Stomach (tissue), 4 donors: ENCODE data around the gene HERC4.

Source experiments
- CTCF ChIP-seq, 7 experiments: fragments of 450-650 bp in 4 of 7; fragments of 200-600 bp in 3 of 7; sonication (generic) in 3 of 7; IDR thresholded peaks; one replicate each; pipeline ENCODE4 v1.5.1; 2016 to 2019; ENCODE audit warnings: antibody characterized with exemption in 7 of 7, control low read depth in 2 of 7, mild to moderate bottlenecking in 1 of 7
- POLR2A ChIP-seq, 4 donors: fragments of 450-650 bp; IDR thresholded peaks; one replicate each; pipeline ENCODE4 v1.6.1; 2016; ENCODE audit warnings: antibody characterized with exemption in 4 of 4, control low read depth in 2 of 4, mild to moderate bottlenecking in 1 of 4, moderate library complexity in 1 of 4

DNA sequence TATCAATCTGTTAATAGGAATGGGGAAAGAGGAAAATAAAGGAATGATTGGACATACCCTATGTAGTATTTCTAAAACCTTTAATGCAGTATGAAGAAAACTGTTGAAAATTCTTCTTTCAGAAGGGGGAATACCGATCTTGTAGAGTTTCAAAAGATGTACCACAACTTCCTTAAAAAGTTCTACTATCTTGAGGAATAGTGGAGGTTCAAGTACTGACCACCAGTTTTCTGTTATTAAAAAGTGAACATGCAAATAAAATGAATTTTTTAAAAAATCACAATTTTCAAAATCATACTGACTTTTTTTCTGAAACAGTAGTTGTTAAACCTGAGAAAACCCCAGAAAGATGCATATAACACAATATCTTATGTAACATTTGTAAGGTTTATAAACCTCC is 86.5 kb downstream of the HERC4 start:
- no peak for TF ChIP-seq POLR2A (IDR thresholded peaks at IDR 0.05)
- no peak for TF ChIP-seq CTCF (IDR thresholded peaks at IDR 0.05)
